Coronary artery (tissue), 2 donors: ENCODE results near the gene MNDA.

Source experiments
- DNase-seq: peaks from one replicate; pipeline ENCODE4 v3.0.0-alpha.2; 2017; ENCODE audit warnings: low spot score
- H3K27ac ChIP-seq, 2 donors: fragments of 200-600 bp; sonication (generic); one replicate each; pipeline ENCODE4 v1.5.1; 2016 to 2019
- H3K4me3 ChIP-seq: fragments of 200-600 bp; sonication (generic); 2 replicates; pipeline ENCODE4 v1.5.1; 2016; ENCODE audit warnings: mild to moderate bottlenecking, moderate library complexity
- CTCF ChIP-seq: fragments of 200-600 bp; sonication (generic); IDR thresholded peaks from one replicate; pipeline ENCODE4 v1.5.1; 2019; ENCODE audit warnings: antibody characterized with exemption

MNDA gene

DNA sequence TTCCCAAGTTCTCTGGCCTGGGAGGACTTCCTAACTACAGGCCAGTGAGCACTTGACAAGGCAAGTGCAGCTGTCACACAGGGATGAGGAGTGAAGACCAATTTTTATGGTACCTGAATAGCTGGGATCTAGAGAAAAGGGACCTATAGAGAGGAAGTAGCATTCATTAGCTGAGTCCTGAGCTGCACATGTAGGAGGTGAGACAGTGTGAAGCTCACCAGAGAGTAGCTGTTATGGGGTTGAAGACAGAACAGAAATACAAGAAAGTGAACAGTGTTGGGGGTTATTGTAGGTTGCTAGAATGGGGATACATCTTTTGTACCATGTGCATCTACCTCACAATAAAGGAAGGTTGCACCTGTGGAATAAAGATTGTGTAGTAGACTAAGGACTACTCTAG, 62.5 kb downstream of the MNDA start:
- no peak for TF ChIP-seq CTCF
- Histone ChIP-seq H3K4me3 (no peak overlapping the region), H3K27ac (no peak overlapping the region)
- no peak for DNase-seq

GRCh38 chr1:158898722-158899121, 67.6 kb downstream of the MNDA start:
- no peak for TF ChIP-seq CTCF
- DNase-seq: no peak

More at GRCh38 chr1:158898722-158899121, 67.6 kb downstream of the MNDA start:
- Histone ChIP-seq H3K4me3 (no peak overlapping the region), H3K27ac (no peak overlapping the region)
